Thyroid gland (tissue), 4 donors: ENCODE results near the gene CFAP410.

Experiments used
- POLR2A ChIP-seq, 2 donors: fragments of 450-650 bp; IDR thresholded peaks; one replicate each; pipeline ENCODE4 v1.6.1; 2017; ENCODE audit warnings: antibody characterized with exemption in 2 of 2, mild to moderate bottlenecking in 2 of 2, moderate library complexity in 1 of 2
- TF ChIP-seq, protein P1 (sequence below), 6 experiments: fragments of 200-600 bp in 3 of 6; fragments of 450-650 bp in 3 of 6; sonication (generic) in 3 of 6; IDR thresholded peaks; one replicate each; pipeline ENCODE4 v1.5.1; 2016 to 2019; ENCODE audit warnings: antibody characterized with exemption in 6 of 6, mild to moderate bottlenecking in 2 of 6, inconsistent platforms in 1 of 6, moderate library complexity in 1 of 6

DNA sequence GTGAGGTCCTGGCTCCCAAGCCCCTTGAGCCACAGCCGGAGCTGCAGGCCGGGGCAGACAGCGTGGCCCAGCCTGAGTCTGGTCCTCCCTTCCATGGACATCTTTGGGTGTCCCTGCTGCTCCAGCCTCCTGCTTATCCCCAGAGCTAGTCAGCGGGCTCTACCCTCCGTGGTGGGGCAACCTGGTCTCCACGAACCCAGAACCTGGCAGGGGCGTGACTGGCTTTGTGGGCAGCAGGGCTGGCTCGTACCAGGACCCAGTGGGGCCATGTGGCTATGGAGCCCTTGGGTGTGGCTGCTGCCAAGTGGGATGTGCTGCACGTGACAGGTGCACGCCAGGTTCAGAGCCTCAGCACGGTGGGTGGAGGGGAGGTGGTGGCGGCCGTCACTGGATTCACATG, 18.3 kb downstream of the CFAP410 start:
- TF ChIP-seq, protein P1, sequence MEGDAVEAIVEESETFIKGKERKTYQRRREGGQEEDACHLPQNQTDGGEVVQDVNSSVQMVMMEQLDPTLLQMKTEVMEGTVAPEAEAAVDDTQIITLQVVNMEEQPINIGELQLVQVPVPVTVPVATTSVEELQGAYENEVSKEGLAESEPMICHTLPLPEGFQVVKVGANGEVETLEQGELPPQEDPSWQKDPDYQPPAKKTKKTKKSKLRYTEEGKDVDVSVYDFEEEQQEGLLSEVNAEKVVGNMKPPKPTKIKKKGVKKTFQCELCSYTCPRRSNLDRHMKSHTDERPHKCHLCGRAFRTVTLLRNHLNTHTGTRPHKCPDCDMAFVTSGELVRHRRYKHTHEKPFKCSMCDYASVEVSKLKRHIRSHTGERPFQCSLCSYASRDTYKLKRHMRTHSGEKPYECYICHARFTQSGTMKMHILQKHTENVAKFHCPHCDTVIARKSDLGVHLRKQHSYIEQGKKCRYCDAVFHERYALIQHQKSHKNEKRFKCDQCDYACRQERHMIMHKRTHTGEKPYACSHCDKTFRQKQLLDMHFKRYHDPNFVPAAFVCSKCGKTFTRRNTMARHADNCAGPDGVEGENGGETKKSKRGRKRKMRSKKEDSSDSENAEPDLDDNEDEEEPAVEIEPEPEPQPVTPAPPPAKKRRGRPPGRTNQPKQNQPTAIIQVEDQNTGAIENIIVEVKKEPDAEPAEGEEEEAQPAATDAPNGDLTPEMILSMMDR (IDR thresholded peaks at IDR 0.05): no peak
- no peak for TF ChIP-seq POLR2A (IDR thresholded peaks at IDR 0.05)
